Parathyroid adenoma (tissue), 2 donors: ENCODE measurements around the gene RUFY3.

ENCODE experiments used
- H2AFZ ChIP-seq: fragments of 300-600 bp; sonication (generic); one replicate; pipeline ENCODE4 v1.7.0; 2017; ENCODE audit warnings: antibody characterized with exemption, mild to moderate bottlenecking
- H3K27ac ChIP-seq: fragments of 300-600 bp; sonication (generic); one replicate; pipeline ENCODE4 v1.7.0; 2017
- H3K27me3 ChIP-seq: fragments of 300-600 bp; sonication (generic); one replicate; pipeline ENCODE4 v1.7.0; 2017; ENCODE audit warnings: low read length; ENCODE audit not compliant: control insufficient read depth, insufficient read depth
- H3K36me3 ChIP-seq: fragments of 300-600 bp; sonication (generic); one replicate; pipeline ENCODE4 v1.7.0; 2017; ENCODE audit warnings: low read length; ENCODE audit not compliant: control insufficient read depth, insufficient read depth
- H3K4me1 ChIP-seq: fragments of 300-600 bp; sonication (generic); one replicate; pipeline ENCODE4 v1.7.0; 2017; ENCODE audit warnings: control low read depth
- H3K4me2 ChIP-seq: fragments of 300-600 bp; sonication (generic); one replicate; pipeline ENCODE4 v1.7.0; 2017; ENCODE audit warnings: low read length
- H3K4me3 ChIP-seq: fragments of 300-600 bp; sonication (generic); one replicate; pipeline ENCODE4 v1.7.0; 2017; ENCODE audit warnings: low read depth, low read length
- H3K79me2 ChIP-seq: fragments of 300-600 bp; sonication (generic); one replicate; pipeline ENCODE4 v1.7.0; 2017; ENCODE audit warnings: control low read depth
- H3K9ac ChIP-seq: fragments of 300-600 bp; sonication (generic); one replicate; pipeline ENCODE4 v1.7.0; 2017; ENCODE audit warnings: mild to moderate bottlenecking
- H3K9me3 ChIP-seq: fragments of 300-600 bp; sonication (generic); one replicate; pipeline ENCODE4 v1.7.0; 2017; ENCODE audit warnings: low read length; ENCODE audit not compliant: control insufficient read depth
- CTCF ChIP-seq: fragments of 300-600 bp; sonication (generic); IDR thresholded peaks from one replicate; pipeline ENCODE4 v1.7.0; 2017; ENCODE audit warnings: antibody characterized with exemption, mild to moderate bottlenecking
- donor health status: primary hyperparathyroidism.

Gene RUFY3

GRCh38 chr4:70714079-70714887 is 7.5 kb upstream of the RUFY3 start:
- Histone ChIP-seq H3K4me3 (no peak overlapping the region), H3K4me2 (no peak overlapping the region), H3K4me1 (no peaks in the 10 kb centered on the region), H3K9ac (no peak overlapping the region), H3K27me3 (no peaks in the 10 kb centered on the region), H3K36me3 (no peaks in the 10 kb centered on the region), H3K27ac (no peak overlapping the region), H2AFZ (no peak overlapping the region), H3K79me2 (peaks cover 5% of the 10 kb centered on the region), H3K9me3 (no peaks in the 10 kb centered on the region)
- no peak for TF ChIP-seq CTCF

GRCh38 chr4:70715097-70715496 is 6.7 kb upstream of the RUFY3 start:
- Histone ChIP-seq H3K4me3 (no peak overlapping the region), H3K79me2 (peaks cover 5% of the 10 kb centered on the region), H3K36me3 (no peaks in the 10 kb centered on the region), H3K9ac (no peak overlapping the region), H2AFZ (no peak overlapping the region), H3K27me3 (no peaks in the 10 kb centered on the region), H3K27ac (no peak overlapping the region), H3K4me2 (no peak overlapping the region), H3K4me1 (no peaks in the 10 kb centered on the region), H3K9me3 (no peaks in the 10 kb centered on the region)
- no peak for TF ChIP-seq CTCF

- Histone ChIP-seq H3K36me3 (no peaks in the 10 kb centered on the region), H3K27ac (no peak overlapping the region), H3K9ac (no peak overlapping the region), H2AFZ (no peak overlapping the region), H3K4me2 (no peak overlapping the region), H3K4me3 (no peak overlapping the region), H3K4me1 (no peaks in the 10 kb centered on the region), H3K79me2 (peaks cover 2% of the 10 kb centered on the region), H3K27me3 (no peaks in the 10 kb centered on the region), H3K9me3 (no peaks in the 10 kb centered on the region)
- no peak for TF ChIP-seq CTCF
Observed at GRCh38 chr4:70718811-70719604, 2.8 kb upstream of the RUFY3 start.

GRCh38 chr4:70722199-70722791 is 531 bp downstream of the RUFY3 start:
- Histone ChIP-seq H3K4me1 (no peaks in the 10 kb centered on the region), H3K4me2 (no peak overlapping the region), H3K27me3 (no peaks in the 10 kb centered on the region), H3K36me3 (no peaks in the 10 kb centered on the region), H3K4me3 (no peak overlapping the region), H3K79me2 (peaks cover 4% of the 10 kb centered on the region), H3K9me3 (no peaks in the 10 kb centered on the region), H3K27ac (no peak overlapping the region), H2AFZ (peak overlapping the region; percentile 2), H3K9ac (no peak overlapping the region)
- TF ChIP-seq CTCF: no peak
